Memory B cell (primary cell): ENCODE data around the gene EXT2.

ENCODE experiments used
- ATAC-seq: fragments of 150-1000 bp; cut with Tn5 transposase; 2 replicates; pipeline ENCODE4 v1.10.0; 2021; ENCODE audit warnings: low read depth, mild to moderate bottlenecking, moderate library complexity
- DNase-seq, 2 donors: peaks; one replicate each; pipeline ENCODE4 v3.0.0; 2022; ENCODE audit warnings: low spot score in 2 of 2
- H3K27ac Mint-ChIP-seq: one replicate; pipeline ENCODE4 v1.8.0; 2022; ENCODE audit warnings: mild to moderate bottlenecking, moderate library complexity, mixed read lengths
- H3K27me3 Mint-ChIP-seq: one replicate; pipeline ENCODE4 v1.8.0; 2022; ENCODE audit warnings: mixed read lengths
- H3K36me3 Mint-ChIP-seq: one replicate; pipeline ENCODE4 v1.8.0; 2022; ENCODE audit warnings: mild to moderate bottlenecking, mixed read lengths
- H3K4me1 Mint-ChIP-seq: one replicate; pipeline ENCODE4 v1.8.0; 2022; ENCODE audit warnings: mixed read lengths
- H3K4me3 Mint-ChIP-seq: one replicate; pipeline ENCODE4 v1.8.0; 2022; ENCODE audit warnings: mild to moderate bottlenecking, moderate library complexity, mixed read lengths
- H3K9me3 Mint-ChIP-seq: one replicate; pipeline ENCODE4 v1.8.0; 2022; ENCODE audit warnings: mixed read lengths

Gene EXT2

DNA sequence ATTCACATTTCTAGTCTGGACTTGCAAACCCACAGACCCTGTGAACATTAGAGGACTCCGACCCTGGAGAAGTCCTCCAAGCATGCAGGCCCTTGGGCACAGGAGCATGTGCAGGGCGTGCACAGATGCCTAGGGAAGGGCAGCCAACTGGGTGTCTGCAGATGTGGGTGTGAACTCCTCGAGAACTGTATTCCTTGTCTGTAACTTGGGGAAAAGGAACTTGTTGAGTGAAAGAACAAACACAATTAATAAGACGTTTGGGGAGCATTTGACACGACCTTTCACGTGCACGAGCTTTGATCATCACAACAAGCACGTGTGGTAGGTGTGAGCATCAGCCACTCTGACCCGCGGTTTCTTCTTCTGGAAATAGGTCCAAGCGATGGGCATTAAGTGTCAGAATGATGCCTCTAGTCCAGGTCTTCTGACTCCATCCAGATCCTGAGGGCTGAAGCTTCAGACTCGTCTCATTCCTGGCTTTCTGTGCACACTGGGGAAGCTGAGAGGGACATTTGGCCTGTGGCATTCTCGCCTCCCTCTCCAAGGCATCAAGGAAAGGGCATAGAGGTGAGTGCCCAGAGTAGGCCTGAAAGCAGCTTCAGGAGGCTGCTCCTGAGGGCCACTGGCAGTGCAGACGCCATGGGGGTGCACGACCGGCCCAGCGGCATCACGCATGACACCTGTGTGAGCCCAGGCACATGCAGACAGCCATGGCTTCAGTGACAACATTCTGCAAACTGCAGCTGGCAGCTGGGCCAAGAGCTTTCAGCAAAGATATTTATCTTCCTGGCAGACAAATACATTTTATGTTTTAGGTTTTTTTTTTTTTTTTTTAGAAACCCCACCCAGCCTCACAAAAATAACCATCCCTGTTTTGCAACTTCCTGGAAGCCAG, 182.0 kb downstream of the EXT2 start:
- Mint-ChIP-seq H3K27ac (no peak overlapping the region), H3K4me1 (no peaks in the 10 kb centered on the region), H3K27me3 (peaks cover 10% of the 10 kb centered on the region), H3K36me3 (no peaks in the 10 kb centered on the region), H3K4me3 (no peak overlapping the region), H3K9me3 (no peaks in the 10 kb centered on the region)
- no peak for DNase-seq
- ATAC-seq: no peak

DNA sequence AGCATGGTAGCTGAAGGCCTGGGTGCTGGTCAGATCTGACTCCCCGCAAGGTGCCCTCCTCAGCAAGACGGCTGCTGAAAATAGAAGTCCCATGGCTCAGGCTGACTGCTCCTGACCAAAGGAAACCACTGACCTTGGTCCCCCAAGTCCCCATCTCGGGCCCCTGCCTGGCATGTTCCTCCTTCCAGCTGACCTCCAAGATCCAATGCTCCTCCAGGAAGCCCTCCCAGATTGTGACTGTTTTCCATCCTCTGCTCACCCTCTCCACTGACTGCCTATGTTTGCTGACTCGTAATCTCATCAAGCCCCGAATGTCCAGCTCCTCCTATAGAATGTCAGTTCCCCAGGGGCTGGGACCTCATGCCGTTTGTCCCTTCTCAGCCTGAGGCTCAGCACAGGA, 184.0 kb downstream of the EXT2 start:
- DNase-seq (no peak), ATAC-seq (no peak)
- Mint-ChIP-seq H3K4me1 (no peaks in the 10 kb centered on the region), H3K9me3 (no peaks in the 10 kb centered on the region), H3K27ac (no peak overlapping the region), H3K4me3 (no peak overlapping the region), H3K27me3 (peaks cover 10% of the 10 kb centered on the region), H3K36me3 (no peaks in the 10 kb centered on the region)

DNA sequence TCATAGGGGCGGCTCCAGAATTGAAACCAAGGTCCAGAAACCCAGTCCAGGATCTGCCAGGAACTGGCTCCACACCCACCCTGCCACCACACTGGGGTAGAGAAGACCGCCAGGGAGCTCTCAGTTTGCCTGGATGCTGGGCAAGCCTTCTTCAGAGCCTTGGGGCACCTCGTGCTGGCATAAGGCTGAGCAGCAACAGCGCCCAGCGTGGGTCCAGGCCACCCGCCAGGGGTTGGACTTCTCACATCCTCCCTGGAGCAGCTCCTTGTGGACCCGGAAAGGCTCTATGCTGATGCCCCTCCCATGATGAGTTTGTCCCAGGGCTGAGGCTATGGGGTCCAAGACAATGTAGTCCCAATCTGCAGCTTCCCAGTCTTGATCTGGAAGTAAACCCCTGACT, 184.8 kb downstream of the EXT2 start:
- Mint-ChIP-seq H3K9me3 (no peaks in the 10 kb centered on the region), H3K36me3 (no peaks in the 10 kb centered on the region), H3K4me1 (no peaks in the 10 kb centered on the region), H3K27me3 (peaks cover 10% of the 10 kb centered on the region), H3K4me3 (no peak overlapping the region), H3K27ac (no peak overlapping the region)
- ATAC-seq (no peak), DNase-seq (no peak)

DNA sequence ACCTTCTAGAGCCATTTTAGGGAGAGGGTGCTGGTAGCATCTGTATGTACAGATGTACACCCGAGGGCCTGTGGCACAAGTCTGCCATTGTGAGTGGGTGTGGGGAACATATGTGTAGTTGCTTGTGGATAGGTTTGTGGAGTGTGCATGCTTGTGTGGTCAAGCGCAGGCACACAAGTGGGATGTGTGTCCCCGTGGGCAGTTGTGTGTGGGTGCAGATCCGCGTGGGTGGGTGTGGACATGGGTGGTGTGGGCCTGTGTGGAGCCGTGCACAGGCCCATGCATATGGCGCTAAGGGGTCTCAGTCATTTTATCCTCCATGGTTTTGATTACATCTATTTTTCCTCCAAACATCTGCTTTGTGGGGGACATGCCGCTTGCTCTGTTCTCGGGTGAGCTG, 185.7 kb downstream of the EXT2 start:
- peaks cover 10% of the 10 kb centered on the region for H3K27me3 Mint-ChIP-seq
- no peak for ATAC-seq
- no peaks in the 10 kb centered on the region for H3K4me1 Mint-ChIP-seq

DNA sequence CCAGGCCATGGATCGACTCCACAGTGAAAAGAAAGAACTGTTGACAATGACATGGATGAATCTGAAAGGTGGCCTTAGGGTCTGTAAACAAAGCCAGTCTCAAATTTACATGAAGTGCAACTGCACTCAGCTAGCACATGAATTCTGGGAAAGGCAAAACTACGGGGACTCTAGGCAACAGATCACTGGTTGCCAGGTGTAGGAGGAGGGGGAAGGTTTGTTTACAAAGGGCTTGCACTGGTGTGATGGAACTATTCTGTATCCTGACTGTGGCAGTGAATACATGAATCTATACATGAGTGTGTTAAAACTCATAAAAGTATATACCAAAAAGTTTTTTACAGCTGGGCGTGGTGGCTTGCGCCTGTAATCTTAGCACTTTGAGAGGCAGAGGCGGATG, 187.1 kb downstream of the EXT2 start:
- Mint-ChIP-seq H3K4me1 (no peaks in the 10 kb centered on the region), H3K4me3 (no peak overlapping the region), H3K9me3 (no peaks in the 10 kb centered on the region), H3K27ac (no peak overlapping the region), H3K27me3 (peaks cover 11% of the 10 kb centered on the region), H3K36me3 (no peaks in the 10 kb centered on the region)
- ATAC-seq: no peak
- no peak for DNase-seq

More for the DNA sequence above, 185.7 kb downstream of the EXT2 start:
- H3K4me3 Mint-ChIP-seq: no peak overlapping the region
- no peak overlapping the region for H3K27ac Mint-ChIP-seq
- no peak for DNase-seq
- no peaks in the 10 kb centered on the region for H3K36me3 Mint-ChIP-seq
- no peaks in the 10 kb centered on the region for H3K9me3 Mint-ChIP-seq

DNA sequence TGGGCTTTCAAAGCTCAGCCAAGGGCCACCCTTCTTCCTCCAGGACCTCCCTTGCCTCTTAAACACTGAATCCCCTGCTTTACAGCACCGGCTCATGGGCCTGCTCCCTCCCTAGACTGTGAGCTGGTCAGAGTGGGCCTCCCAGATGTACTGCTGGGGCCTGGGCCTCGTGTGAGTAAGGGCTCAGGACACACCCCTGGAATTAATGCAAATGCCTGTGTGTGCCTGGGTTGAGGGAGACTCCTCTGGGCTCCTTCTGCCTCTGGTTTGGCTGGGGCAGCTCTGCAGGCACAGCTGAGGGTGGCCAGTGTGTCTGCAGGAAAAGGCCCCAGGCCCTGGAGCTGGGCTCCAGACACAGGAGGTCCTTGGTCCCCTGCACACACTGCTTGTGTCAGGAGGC, 190.3 kb downstream of the EXT2 start:
- Mint-ChIP-seq H3K27me3 (peaks cover 10% of the 10 kb centered on the region), H3K9me3 (no peaks in the 10 kb centered on the region), H3K36me3 (no peaks in the 10 kb centered on the region), H3K4me3 (no peak overlapping the region), H3K4me1 (no peaks in the 10 kb centered on the region), H3K27ac (no peak overlapping the region)
- ATAC-seq (no peak), DNase-seq (no peak)

DNA sequence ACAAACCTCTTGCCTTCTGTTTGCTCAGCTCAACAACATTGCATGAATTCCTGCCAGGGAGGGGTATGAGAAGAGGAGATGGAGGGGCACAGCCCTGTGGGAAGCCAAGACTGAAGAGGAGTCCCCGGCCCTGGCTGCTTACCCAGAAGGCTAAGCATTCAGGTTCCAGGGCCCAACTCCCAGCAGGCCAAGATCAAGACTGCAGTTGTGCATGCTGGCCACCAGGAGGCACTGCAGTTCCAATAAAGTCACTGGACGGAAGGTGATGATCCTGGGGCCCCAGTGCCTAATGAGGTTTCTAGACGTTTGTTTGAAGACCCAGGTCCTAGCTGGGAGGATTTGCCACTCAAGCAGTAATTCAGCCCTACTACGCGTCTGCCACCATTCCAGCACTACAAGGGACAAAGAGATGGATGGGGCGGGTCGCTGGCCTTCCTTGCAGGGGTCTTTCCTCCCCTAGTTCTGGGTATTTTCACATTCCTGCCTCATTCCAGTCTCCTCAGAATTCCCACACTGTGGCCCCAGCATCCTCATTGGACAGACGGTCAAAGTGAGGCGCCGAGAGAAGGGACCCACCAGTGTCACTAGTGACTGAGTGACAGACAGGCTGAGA, 190.9 kb downstream of the EXT2 start:
- no peaks in the 10 kb centered on the region for H3K9me3 Mint-ChIP-seq
- H3K27ac Mint-ChIP-seq: no peak overlapping the region
- peak; percentile 62 to 73 for DNase-seq
- no peaks in the 10 kb centered on the region for H3K4me1 Mint-ChIP-seq
- H3K27me3 Mint-ChIP-seq: peaks cover 7% of the 10 kb centered on the region
- no peaks in the 10 kb centered on the region for H3K36me3 Mint-ChIP-seq
- H3K4me3 Mint-ChIP-seq: no peak overlapping the region
- peak; percentile 80 for ATAC-seq

DNA sequence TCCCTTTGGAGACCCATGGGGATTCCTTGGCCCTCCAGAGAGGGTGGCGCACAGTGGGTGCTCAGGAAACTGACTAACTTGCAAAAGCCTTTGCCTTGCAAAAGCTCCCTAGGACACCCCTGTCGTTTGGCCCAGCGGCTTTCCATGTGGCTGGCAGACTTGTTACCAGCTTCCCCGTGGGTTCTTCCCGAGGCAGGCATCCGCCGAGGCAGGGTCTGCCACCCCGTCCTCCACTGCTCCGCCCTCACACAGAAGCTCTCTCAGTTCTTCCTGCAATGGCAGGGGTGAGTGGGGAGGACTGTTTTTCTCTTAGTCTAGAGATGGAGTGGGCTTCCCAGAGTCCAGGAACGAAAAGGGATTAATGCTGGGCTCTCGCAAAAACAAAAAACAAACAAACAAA, 191.4 kb downstream of the EXT2 start:
- DNase-seq: no peak
- Mint-ChIP-seq H3K9me3 (no peaks in the 10 kb centered on the region), H3K27me3 (peaks cover 6% of the 10 kb centered on the region), H3K4me1 (no peaks in the 10 kb centered on the region), H3K27ac (no peak overlapping the region), H3K36me3 (no peaks in the 10 kb centered on the region), H3K4me3 (no peak overlapping the region)
- no peak for ATAC-seq

DNA sequence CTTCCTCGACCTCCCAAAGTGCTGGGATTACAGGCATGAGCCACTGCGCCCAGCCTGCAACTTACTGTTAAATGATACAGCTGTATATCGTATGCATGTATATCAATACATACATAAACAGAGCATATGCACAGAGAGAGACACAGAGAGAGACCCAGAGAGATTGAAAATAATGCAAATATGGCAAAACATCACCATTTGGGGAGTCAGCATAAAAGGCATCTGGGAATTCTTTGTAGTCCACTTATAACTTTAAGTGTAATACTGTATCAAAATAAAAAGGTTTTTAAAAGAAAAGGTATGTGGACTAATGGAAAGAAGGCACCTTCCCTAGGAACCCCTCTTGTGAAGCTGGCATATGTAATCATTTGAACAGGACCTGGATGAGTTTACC, 192.7 kb downstream of the EXT2 start:
- ATAC-seq: no peak

DNA sequence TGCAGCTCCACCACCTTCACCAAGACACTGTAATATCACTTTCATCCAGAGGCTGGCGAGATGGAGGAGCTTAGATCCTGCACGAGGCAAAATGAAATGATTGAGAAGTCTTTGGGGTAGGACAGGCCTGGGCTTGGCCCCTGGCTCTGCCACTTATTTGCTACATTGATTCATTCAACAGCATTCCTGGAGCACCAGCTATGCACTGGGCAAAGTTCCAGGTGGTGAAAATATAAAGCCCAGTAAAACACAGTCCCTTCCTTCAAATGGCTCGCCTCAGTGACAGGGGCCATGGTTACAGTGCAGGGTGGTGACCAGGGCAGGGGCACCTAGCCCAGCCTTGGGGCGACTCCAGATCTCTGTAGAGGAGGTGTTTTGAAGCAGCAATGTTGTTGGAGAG, 194.7 kb downstream of the EXT2 start:
- Mint-ChIP-seq H3K27me3 (peaks cover 9% of the 10 kb centered on the region), H3K4me1 (peaks cover 2% of the 10 kb centered on the region), H3K27ac (no peak overlapping the region), H3K4me3 (no peak overlapping the region), H3K9me3 (no peaks in the 10 kb centered on the region), H3K36me3 (no peaks in the 10 kb centered on the region)
- ATAC-seq (no peak), DNase-seq (no peak)

More for the DNA sequence above, 192.7 kb downstream of the EXT2 start:
- Mint-ChIP-seq H3K9me3 (no peaks in the 10 kb centered on the region), H3K4me3 (no peak overlapping the region), H3K4me1 (peaks cover 2% of the 10 kb centered on the region), H3K36me3 (no peaks in the 10 kb centered on the region), H3K27me3 (peaks cover 7% of the 10 kb centered on the region), H3K27ac (no peak overlapping the region)
- no peak for DNase-seq
